WTC11 (cell line): ENCODE measurements around the gene SH3RF2. TPM values are rescaled to one million over a fixed set of nuclear protein-coding genes. Genes with fewer than 3 reads are reported as not detected.
A peak's percentile ranks its signal among the peaks of the same experiment; 100 is the strongest.

Experiments
- ATAC-seq: fragments of 200-7000 bp; cut with Tn5 transposase; 2 replicates; pipeline ENCODE4 v1.10.0; 2021; ENCODE audit warnings: mild to moderate bottlenecking, moderate library complexity
- CTCF ChIA-PET: fragments of 300-600 bp; sonication (Branson Sonifier 250); formaldehyde crosslinking; loops from one replicate; lab custom pipeline; 2021; ENCODE audit warnings: antibody characterized with exemption; lab: Charles Lee
- POLR2A ChIA-PET: fragments of 350-600 bp; sonication (Branson Sonifier 250); formaldehyde crosslinking; loops from one replicate; lab custom pipeline; 2021; ENCODE audit warnings: antibody characterized with exemption; lab: Charles Lee
- DNase-seq: peaks from one replicate; pipeline ENCODE4 v3.0.0; 2021; ENCODE audit warnings: low spot score
- H3K27ac Mint-ChIP-seq: 2 replicates; pipeline ENCODE4 v1.8.0; 2021; ENCODE audit warnings: mixed read lengths
- H3K27me3 Mint-ChIP-seq: 2 replicates; pipeline ENCODE4 v1.8.0; 2021; ENCODE audit warnings: low read depth, mild to moderate bottlenecking, moderate library complexity, mixed read lengths
- H3K36me3 Mint-ChIP-seq: 2 replicates; pipeline ENCODE4 v1.8.0; 2021; ENCODE audit warnings: mixed read lengths
- H3K4me1 Mint-ChIP-seq: 2 replicates; pipeline ENCODE4 v1.8.0; 2022; ENCODE audit warnings: mixed read lengths
- H3K4me3 Mint-ChIP-seq: 2 replicates; pipeline ENCODE4 v1.8.0; 2021; ENCODE audit warnings: mild to moderate bottlenecking, moderate library complexity, mixed read lengths
- H3K9me3 Mint-ChIP-seq: 2 replicates; pipeline ENCODE4 v1.8.0; 2021; ENCODE audit warnings: mixed read lengths
- AFF4 ChIP-seq: sonication (generic); formaldehyde crosslinking; IDR thresholded peaks from 2 replicates; pipeline ENCODE4 v1.8.1; 2023; ENCODE audit warnings: mild to moderate bottlenecking, missing genetic modification reagents, borderline replicate concordance
- AR ChIP-seq: fragments of 250-450 bp; sonication (Bioruptor Pico); IDR thresholded peaks from 2 replicates; pipeline ENCODE4 v1.9.0; 2021; ENCODE audit warnings: mild to moderate bottlenecking
- ATF3 ChIP-seq: sonication (generic); formaldehyde crosslinking; conservative IDR thresholded peaks from 2 replicates; pipeline ENCODE4 v1.8.1; 2022; ENCODE audit warnings: mild to moderate bottlenecking, missing genetic modification reagents
- CDX4 ChIP-seq: fragments of 250-450 bp; sonication (Bioruptor Pico); IDR thresholded peaks from 2 replicates; pipeline ENCODE4 v1.9.0; 2021; ENCODE audit warnings: moderate library complexity, mild to moderate bottlenecking, inconsistent platforms, borderline replicate concordance
- CREM ChIP-seq: sonication (generic); formaldehyde crosslinking; IDR thresholded peaks from 2 replicates; pipeline ENCODE4 v1.8.1; 2022; ENCODE audit warnings: mild to moderate bottlenecking, missing genetic modification reagents, moderate library complexity
- E2F5 ChIP-seq: sonication (generic); formaldehyde crosslinking; IDR thresholded peaks from 2 replicates; pipeline ENCODE4 v1.8.1; 2022; ENCODE audit warnings: mild to moderate bottlenecking, moderate library complexity, missing genetic modification reagents
- ESRRA ChIP-seq: sonication (generic); formaldehyde crosslinking; IDR thresholded peaks from 2 replicates; pipeline ENCODE4 v1.8.1; 2022; ENCODE audit warnings: mild to moderate bottlenecking, missing genetic modification reagents, borderline replicate concordance
- FOXP1 ChIP-seq: sonication (generic); formaldehyde crosslinking; IDR thresholded peaks from 2 replicates; pipeline ENCODE4 v1.8.0; 2022; ENCODE audit warnings: missing genetic modification reagents, mild to moderate bottlenecking, moderate library complexity, borderline replicate concordance
- HMGA2 ChIP-seq: fragments of 250-450 bp; sonication (Bioruptor Pico); IDR thresholded peaks from 2 replicates; pipeline ENCODE4 v1.4.0; 2021; ENCODE audit warnings: mild to moderate bottlenecking, moderate library complexity
- IRF1 ChIP-seq: sonication (generic); formaldehyde crosslinking; IDR thresholded peaks from 2 replicates; pipeline ENCODE4 v1.8.0; 2023; ENCODE audit warnings: missing genetic modification reagents
- NFYB ChIP-seq: sonication (generic); formaldehyde crosslinking; conservative IDR thresholded peaks from 2 replicates; pipeline ENCODE4 v1.8.0; 2022; ENCODE audit warnings: low read depth, missing genetic modification reagents
- PRRX2 ChIP-seq: fragments of 250-450 bp; sonication (Bioruptor Pico); IDR thresholded peaks from 2 replicates; pipeline ENCODE4 v1.8.0; 2021; ENCODE audit warnings: mild to moderate bottlenecking
- ZNF281 ChIP-seq: sonication (generic); formaldehyde crosslinking; IDR thresholded peaks from 2 replicates; pipeline ENCODE4 v1.8.0; 2023; ENCODE audit warnings: mild to moderate bottlenecking, missing genetic modification reagents
- ZNF317 ChIP-seq: sonication (generic); formaldehyde crosslinking; IDR thresholded peaks from 2 replicates; pipeline ENCODE4 v1.8.1; 2023; ENCODE audit warnings: low read depth, mild to moderate bottlenecking, moderate library complexity, missing genetic modification reagents, borderline replicate concordance
- ZNF396 ChIP-seq: fragments of 250-450 bp; sonication (Bioruptor Pico); IDR thresholded peaks from 2 replicates; pipeline ENCODE4 v1.8.0; 2021; ENCODE audit warnings: mild to moderate bottlenecking, moderate library complexity, borderline replicate concordance
- ZNF423 ChIP-seq: fragments of 250-450 bp; sonication (Bioruptor Pico); IDR thresholded peaks from 2 replicates; pipeline ENCODE4 v2.1.2; 2022; ENCODE audit warnings: mild to moderate bottlenecking, moderate library complexity
- total RNA-seq: library from RNA; stranded (reverse); gene quantifications from 3 replicates; pipeline ENCODE4 v1.2.3, GENCODE V29; 2021

SH3RF2 gene
- total RNA-seq, 1 experiment from 2014 or later = 0.83 TPM

GRCh38 chr5:145936401-145937131, at the start of gene SH3RF2 (continued):
- TF ChIP-seq E2F5 (CRISPR knock-in tag) (peak; percentile 65; the same call in 1 of the 2 replicates), PRRX2 (CRISPR knock-in tag) (0 out of 2 replicates have a peak, but pooled peaks have one; percentile 34), CREM (peak; percentile 43; the same call in 1 of the 2 replicates), NFYB (CRISPR knock-in tag) (peak; percentile 32; the same call in 1 of the 2 replicates), IRF1 (0 out of 2 replicates have a peak, but pooled peaks have one; percentile 27), ZNF423 (CRISPR knock-in tag) (no peak)

- H3K9me3 Mint-ChIP-seq = peaks cover 19% of the 10 kb centered on the region
- 0 out of 2 replicates have a peak, but pooled peaks cover 3% of the 10 kb centered on the region for H3K27me3 Mint-ChIP-seq
- peaks cover 18% of the 10 kb centered on the region for H3K36me3 Mint-ChIP-seq
- TF ChIP-seq CDX4 (CRISPR knock-in tag) = no peak
- no peak for TF ChIP-seq ZNF317
- TF ChIP-seq ZNF396 = no peak
- no peak for DNase-seq
- POLR2A ChIA-PET = no interaction called here
- ATAC-seq = no peak
- H3K27ac Mint-ChIP-seq = no peak overlapping the region
- H3K4me3 Mint-ChIP-seq = no peak overlapping the region
- CTCF ChIA-PET = interaction anchor here (0.6 to 3.9 kb wide), 16 partner anchors 9 to 207 kb away, joined by 3 to 18 read pairs (median 6); partner anchors contain the start of gene GRXCR2
- no peaks in the 10 kb centered on the region for H3K4me1 Mint-ChIP-seq
These were observed 49.2 kb upstream of the SH3RF2 start for GRCh38 chr5:145887217-145887616.

GRCh38 chr5:145887976-145888574, 48.3 kb upstream of the SH3RF2 start:
- H3K36me3 Mint-ChIP-seq = peaks cover 22% of the 10 kb centered on the region
- H3K27ac Mint-ChIP-seq = no peak overlapping the region
- DNase-seq = peak; percentile 63
- 0 out of 2 replicates have a peak, but pooled peaks cover 3% of the 10 kb centered on the region for H3K27me3 Mint-ChIP-seq
- H3K4me3 Mint-ChIP-seq = no peak overlapping the region
- ATAC-seq = peak; percentile 100
- H3K4me1 Mint-ChIP-seq = no peaks in the 10 kb centered on the region
- CTCF ChIA-PET = interaction anchor here (0.5 to 3.9 kb wide), 36 partner anchors 12 to 1145 kb away, joined by 3 to 18 read pairs (median 4); partner anchors contain the start of gene GRXCR2
- peaks cover 24% of the 10 kb centered on the region for H3K9me3 Mint-ChIP-seq
- TF ChIP-seq HMGA2 (CRISPR knock-in tag) (peak; percentile 44; the same call in 1 of the 2 replicates), FOXP1 (CRISPR knock-in tag) (no peak), ESRRA (CRISPR knock-in tag) (no peak), AFF4 (CRISPR knock-in tag) (no peak), AR (no peak), ZNF281 (no peak), ATF3 (CRISPR knock-in tag) (no peak)
- POLR2A ChIA-PET = interaction anchor here (0.6 to 0.7 kb wide), 2 partner anchors 49 to 52 kb away, joined by 4 read pairs; no protein-coding TSS in a partner anchor
